GM12878 (cell line): ENCODE data around the gene CCDC81. TPM values are rescaled to one million over a fixed set of nuclear protein-coding genes. Genes with fewer than 3 reads are reported as not detected.

Source experiments
- ATAC-seq: fragments of 200-7000 bp; cut with Tn5 transposase; 3 replicates; pipeline ENCODE4 v1.9.1; 2020; ENCODE audit warnings: mild to moderate bottlenecking, moderate library complexity
- BruUV-seq: library from RNA; stranded (reverse); fragments of 400-500 nt; replicated peaks from 2 replicates; lab custom pipeline; 2021; lab: Mats Ljungman, UMichigan
- CTCF ChIA-PET: fragments of 300-600 bp; sonication (Branson Sonifier 250); formaldehyde crosslinking; extraction: SDS; loops from one replicate; lab custom pipeline; 2021; ENCODE audit warnings: inconsistent platforms; lab: Yijun Ruan, JAX
- POLR2A ChIA-PET: fragments of 350-600 bp; formaldehyde crosslinking; extraction: SDS; loops from one replicate; lab custom pipeline; 2021; ENCODE audit warnings: inconsistent platforms; lab: Charles Lee
- RAD21 ChIA-PET: fragments of 300-600 bp; sonication (Branson Sonifier 250); formaldehyde crosslinking; loops from one replicate; lab custom pipeline; 2023; ENCODE audit warnings: antibody characterized with exemption; ENCODE audit not compliant: unreplicated experiment; lab: Charles Lee
- SMC1A ChIA-PET: fragments of 300-600 bp; sonication (Branson Sonifier 250); formaldehyde crosslinking; loops from one replicate; lab custom pipeline; 2023; ENCODE audit not compliant: unreplicated experiment, uncharacterized antibody; lab: Charles Lee
- DNase-seq: peaks from one replicate; pipeline ENCODE4 v3.0.0-alpha.2; 2011; ENCODE audit warnings: low read depth, low spot score
- FAIRE-seq: peaks from 3 replicates; lab custom pipeline; 2011; peaks lifted over from hg19 to GRCh38; lab: Jason Lieb, UNC
- H2AFZ ChIP-seq: 2 replicates; pipeline ENCODE4 v1.6.0; 2011; ENCODE audit warnings: low read depth, low read length, control low read depth; ENCODE audit not compliant: control insufficient read depth
- H3K27ac ChIP-seq: 2 replicates; pipeline ENCODE4 v1.5.1; 2011; ENCODE audit warnings: control low read depth; ENCODE audit not compliant: control insufficient read depth, insufficient read depth
- H3K27me3 ChIP-seq, 2 experiments: replicated peaks in 1 of 2; 2 replicates each; pipeline versions ENCODE4 v1.6.0 to v1.6.1; 2011; ENCODE audit warnings: low read length in 1 of 2; ENCODE audit not compliant: control insufficient read depth in 2 of 2, insufficient read depth in 2 of 2
- H3K36me3 ChIP-seq, 2 experiments: 2 replicates each; pipeline ENCODE4 v1.5.1; 2011; ENCODE audit warnings: low read length in 1 of 2; ENCODE audit not compliant: control insufficient read depth in 2 of 2, insufficient read depth in 2 of 2
- H3K4me1 ChIP-seq: 2 replicates; pipeline ENCODE4 v1.6.1; 2011; ENCODE audit warnings: mild to moderate bottlenecking, low read length, moderate library complexity, mixed read lengths; ENCODE audit not compliant: control insufficient read depth, insufficient read depth
- H3K4me2 ChIP-seq: 2 replicates; pipeline ENCODE4 v1.6.0; 2011; ENCODE audit warnings: control low read depth; ENCODE audit not compliant: control insufficient read depth, insufficient read depth
- H3K4me3 ChIP-seq: fragments of 200-600 bp; sonication (generic); 2 replicates; pipeline ENCODE4 v1.5.1; 2016
- H3K79me2 ChIP-seq: 2 replicates; pipeline ENCODE4 v1.6.0; 2011; ENCODE audit warnings: low read length; ENCODE audit not compliant: control insufficient read depth, insufficient read depth
- H3K9ac ChIP-seq: 2 replicates; pipeline ENCODE4 v1.8.0; 2011; ENCODE audit warnings: low read length, control low read depth, mixed read lengths; ENCODE audit not compliant: control insufficient read depth, insufficient read depth
- H3K9me3 ChIP-seq: replicated peaks from 3 replicates; pipeline ENCODE4 v1.5.1; 2011; ENCODE audit warnings: mild to moderate bottlenecking, low read length; ENCODE audit not compliant: control insufficient read depth, insufficient read depth
- H4K20me1 ChIP-seq: 2 replicates; pipeline ENCODE4 v1.6.0; 2011; ENCODE audit not compliant: control insufficient read depth, insufficient read depth
- MEF2B ChIP-seq: fragments of 450-650 bp; IDR thresholded peaks from 2 replicates; pipeline ENCODE4 v1.6.1; 2018; ENCODE audit warnings: mild to moderate bottlenecking, moderate library complexity; ENCODE audit not compliant: partially characterized antibody, poor library complexity, severe bottlenecking
- MYB ChIP-seq: fragments of 150-350 bp; IDR thresholded peaks from 2 replicates; pipeline ENCODE4 v1.6.1; 2014; ENCODE audit warnings: mild to moderate bottlenecking, low read depth, low read length, borderline replicate concordance
- ZBTB40 ChIP-seq: fragments of 450-650 bp; IDR thresholded peaks from 2 replicates; pipeline ENCODE4 v1.6.1; 2016; ENCODE audit warnings: mild to moderate bottlenecking, moderate library complexity, borderline replicate concordance
- ZNF622 ChIP-seq: fragments of 450-650 bp; IDR thresholded peaks from 2 replicates; pipeline ENCODE4 v1.6.1; 2017; ENCODE audit warnings: mild to moderate bottlenecking, inconsistent platforms
- ZSCAN29 ChIP-seq: fragments of 450-650 bp; IDR thresholded peaks from 2 replicates; pipeline ENCODE4 v1.6.1; 2017; ENCODE audit warnings: mild to moderate bottlenecking, moderate library complexity
- WGBS: methylation state at CpG from one replicate; pipeline ENCODE4 v1.1.6; 2016; ENCODE audit warnings: low lambda C conversion rate; ENCODE audit not compliant: insufficient replicate concordance, insufficient coverage; ENCODE audit errors: missing lambda C conversion rate; 5-methylcytosine and 5-hydroxymethylcytosine counted together
- in situ Hi-C: fragments of 300-500 bp; cut with MboI; formaldehyde crosslinking; loops from 9 replicates; pipeline ENCODE4 v1.14.3; 2018; ENCODE audit warnings: mixed read lengths
- intact Hi-C: fragments of 100-400 bp; cut with micrococcal nuclease; formaldehyde crosslinking; loops from one replicate; pipeline ENCODE4 v1.14.2; 2022; ENCODE audit not compliant: unreplicated experiment
- polyA plus RNA-seq, 11 experiments: library from polyadenylated mRNA; depleted of rRNA in 4 of 11; unstranded in 6 of 11; stranded (reverse) in 5 of 11; fragments of >200 nt; fragmentation: Nextera tagmentation in 4 of 11; fragmentation: Illumina TruSeq in 1 of 11; extraction: Ambion mirVana in 4 of 11; extraction: Trizol in 1 of 11; gene quantifications; 1 replicate in 1 of 11; 2 replicates in 10 of 11; pipeline versions ENCODE4 v1.2.1 to v1.2.3, GENCODE V29; 2011 to 2016; ENCODE audit warnings: inconsistent platforms in 2 of 11, missing spikeins in 2 of 11, low read depth in 1 of 11
- total RNA-seq, 4 experiments: library from RNA; depleted of rRNA in 3 of 4; stranded (reverse); fragments of >200 nt in 3 of 4; fragmentation: Illumina TruSeq in 1 of 4; extraction: Trizol in 1 of 4; gene quantifications; 2 replicates each; pipeline versions ENCODE4 v1.2.1 to v1.2.3, GENCODE V29; 2013 to 2021

The CCDC81 gene
- total and polyA plus RNA-seq, 10 of the 15 experiments (the other 5 are each of a cell fraction or from before 2014, with no cell fraction given), result 0.06 to 0.53 (median 0.22) TPM

GRCh38 chr11:86341382-86341781 is 33.3 kb upstream of the CCDC81 start:
- no TSS peak for BruUV-seq
- ATAC-seq (no peak), DNase-seq (no peak), FAIRE-seq (no peak)
- CTCF ChIA-PET, result interaction anchor here (0.6 kb wide), 1 partner anchor 802 kb away, joined by 3 read pairs; no protein-coding TSS in a partner anchor
- Histone ChIP-seq H3K27ac (no peak overlapping the region), H3K36me3 (peaks cover 0 to 6% of the 10 kb centered on the region in 2 experiments; a peak in 2 of 4 replicates), H3K27me3 (no peaks in the 10 kb centered on the region), H3K9ac (no peak overlapping the region), H4K20me1 (no peaks in the 10 kb centered on the region), H3K9me3 (no peaks in the 10 kb centered on the region; the same call in 2 of the 3 replicates), H3K4me1 (no peaks in the 10 kb centered on the region), H3K4me3 (no peak overlapping the region), H3K79me2 (no peaks in the 10 kb centered on the region), H2AFZ (no peak overlapping the region), H3K4me2 (no peak overlapping the region)
- 86% methylated on average over 2 of the region's 3 CpGs for WGBS
- RAD21 ChIA-PET, result interaction anchor here (0.7 kb wide), 1 partner anchor 146 kb away, joined by 3 read pairs; no protein-coding TSS in a partner anchor
- TF ChIP-seq MYB (no peak), ZSCAN29 (no peak), MEF2B (no peak), ZNF622 (no peak), ZBTB40 (no peak)
- SMC1A ChIA-PET, result interaction anchor here (1.3 kb wide), 1 partner anchor 21 kb away, joined by 4 read pairs; no protein-coding TSS in a partner anchor
- POLR2A ChIA-PET, result interaction anchor here (0.7 kb wide), 1 partner anchor 37 kb away, joined by 3 read pairs; no protein-coding TSS in a partner anchor
- intact Hi-C loops, result no loop called here
- in situ Hi-C loops, result no loop called here
